WTC11 (cell line): ENCODE measurements around the gene IKBKE. TPM values are rescaled to one million over a fixed set of nuclear protein-coding genes. Genes with fewer than 3 reads are reported as not detected.
A peak's percentile ranks its signal among the peaks of the same experiment; 100 is the strongest.

ENCODE experiments used
- AFF4 ChIP-seq: sonication (generic); formaldehyde crosslinking; IDR thresholded peaks from 2 replicates; pipeline ENCODE4 v1.8.1; 2023; ENCODE audit warnings: mild to moderate bottlenecking, missing genetic modification reagents, borderline replicate concordance
- E2F1 ChIP-seq: sonication (generic); formaldehyde crosslinking; IDR thresholded peaks from 2 replicates; pipeline ENCODE4 v1.8.0; 2022; ENCODE audit warnings: mild to moderate bottlenecking, missing genetic modification reagents
- EMX1 ChIP-seq: fragments of 250-450 bp; sonication (Bioruptor Pico); IDR thresholded peaks from 2 replicates; pipeline ENCODE4 v1.8.0; 2021; ENCODE audit warnings: mild to moderate bottlenecking
- ERG ChIP-seq: fragments of 250-450 bp; sonication (Bioruptor Pico); IDR thresholded peaks from 2 replicates; pipeline ENCODE4 v1.8.0; 2021; ENCODE audit warnings: mild to moderate bottlenecking
- ESRRA ChIP-seq: sonication (generic); formaldehyde crosslinking; IDR thresholded peaks from 2 replicates; pipeline ENCODE4 v1.8.1; 2022; ENCODE audit warnings: mild to moderate bottlenecking, missing genetic modification reagents, borderline replicate concordance
- FOXP1 ChIP-seq: sonication (generic); formaldehyde crosslinking; IDR thresholded peaks from 2 replicates; pipeline ENCODE4 v1.8.0; 2022; ENCODE audit warnings: missing genetic modification reagents, mild to moderate bottlenecking, moderate library complexity, borderline replicate concordance
- GRHL2 ChIP-seq: fragments of 250-450 bp; sonication (Bioruptor Pico); IDR thresholded peaks from 2 replicates; pipeline ENCODE4 v1.8.0; 2022; ENCODE audit warnings: mild to moderate bottlenecking, moderate library complexity; ENCODE audit not compliant: insufficient replicate concordance, severe bottlenecking
- JAZF1 ChIP-seq: fragments of 250-450 bp; sonication (Bioruptor Pico); IDR thresholded peaks from 2 replicates; pipeline ENCODE4 v1.9.0; 2021; ENCODE audit warnings: moderate library complexity, mild to moderate bottlenecking, inconsistent platforms
- NFATC4 ChIP-seq: fragments of 250-450 bp; sonication (Bioruptor Pico); IDR thresholded peaks from 2 replicates; pipeline ENCODE4 v1.9.0; 2021; ENCODE audit warnings: mild to moderate bottlenecking
- NFYB ChIP-seq: sonication (generic); formaldehyde crosslinking; conservative IDR thresholded peaks from 2 replicates; pipeline ENCODE4 v1.8.0; 2022; ENCODE audit warnings: low read depth, missing genetic modification reagents
- NR1H2 ChIP-seq: sonication (generic); formaldehyde crosslinking; IDR thresholded peaks from 2 replicates; pipeline ENCODE4 v1.9.0; 2021; ENCODE audit warnings: mild to moderate bottlenecking, moderate library complexity, missing genetic modification reagents
- PREB ChIP-seq: sonication (generic); formaldehyde crosslinking; IDR thresholded peaks from 2 replicates; pipeline ENCODE4 v1.8.1; 2022; ENCODE audit warnings: mild to moderate bottlenecking, missing genetic modification reagents, moderate library complexity, borderline replicate concordance
- RORB ChIP-seq: fragments of 250-450 bp; sonication (Bioruptor Pico); IDR thresholded peaks from 2 replicates; pipeline ENCODE4 v1.9.0; 2021; ENCODE audit warnings: mild to moderate bottlenecking
- SP1 ChIP-seq: sonication (generic); formaldehyde crosslinking; conservative IDR thresholded peaks from 2 replicates; pipeline ENCODE4 v1.8.1; 2022; ENCODE audit warnings: missing genetic modification reagents
- TEAD1 ChIP-seq: sonication (generic); formaldehyde crosslinking; IDR thresholded peaks from 2 replicates; pipeline ENCODE4 v1.8.0; 2022; ENCODE audit warnings: mild to moderate bottlenecking, missing genetic modification reagents
- USF2 ChIP-seq: sonication (generic); formaldehyde crosslinking; IDR thresholded peaks from 2 replicates; pipeline ENCODE4 v1.8.1; 2023; ENCODE audit warnings: mild to moderate bottlenecking, missing genetic modification reagents, moderate library complexity
- ZNF232 ChIP-seq: sonication (generic); formaldehyde crosslinking; IDR thresholded peaks from 2 replicates; pipeline ENCODE4 v1.8.0; 2022; ENCODE audit warnings: mild to moderate bottlenecking, missing genetic modification reagents
- ZNF263 ChIP-seq: sonication (generic); formaldehyde crosslinking; IDR thresholded peaks from 2 replicates; pipeline ENCODE4 v1.8.1; 2022; ENCODE audit warnings: low read depth, mild to moderate bottlenecking, moderate library complexity, missing genetic modification reagents
- ZNF425 ChIP-seq: fragments of 250-450 bp; sonication (Bioruptor Pico); conservative IDR thresholded peaks from 2 replicates; pipeline ENCODE4 v1.9.0; 2021; ENCODE audit warnings: mild to moderate bottlenecking
- ZNF532 ChIP-seq: fragments of 250-450 bp; sonication (Bioruptor Pico); IDR thresholded peaks from 2 replicates; pipeline ENCODE4 v1.9.0; 2021; ENCODE audit warnings: mild to moderate bottlenecking, borderline replicate concordance
- total RNA-seq: library from RNA; stranded (reverse); gene quantifications from 3 replicates; pipeline ENCODE4 v1.2.3, GENCODE V29; 2021

IKBKE gene
- total RNA-seq, 1 experiment from 2014 or later: 8.1 TPM

GRCh38 chr1:206507284-206508129 is 37.2 kb downstream of the IKBKE start, which contains the start of gene RASSF5 (continued):
- TF ChIP-seq USF2 (CRISPR knock-in tag) (no peak), ESRRA (no peak; the same call in 1 of the 2 replicates), ZNF425 (CRISPR knock-in tag) (no peak), EMX1 (no peak), JAZF1 (CRISPR knock-in tag) (no peak), PREB (no peak), AFF4 (no peak), TEAD1 (CRISPR knock-in tag) (no peak), NFYB (no peak; the same call in 1 of the 2 replicates), RORB (CRISPR knock-in tag) (no peak), ERG (CRISPR knock-in tag) (no peak), NR1H2 (CRISPR knock-in tag) (no peak), E2F1 (CRISPR knock-in tag) (no peak), NFATC4 (CRISPR knock-in tag) (no peak), FOXP1 (no peak), ZNF532 (CRISPR knock-in tag) (no peak), GRHL2 (CRISPR knock-in tag) (no peak), SP1 (CRISPR knock-in tag) (peak; percentile 80), ZNF263 (CRISPR knock-in tag) (no peak), ZNF232 (CRISPR knock-in tag) (no peak)
